GM23248 (cell line): ENCODE results near the gene EEPD1. TPM values are rescaled to one million over a fixed set of nuclear protein-coding genes. Genes with fewer than 3 reads are reported as not detected.

ENCODE experiments used
- DNase-seq: peaks from one replicate; pipeline ENCODE4 v3.0.0-alpha.2; 2015
- H2AFZ ChIP-seq: fragments of 200-600 bp; sonication (generic); 2 replicates; pipeline ENCODE4 v1.6.1; 2016; ENCODE audit warnings: antibody characterized with exemption
- H3F3A ChIP-seq: fragments of 200-600 bp; sonication (generic); 2 replicates; pipeline ENCODE4 v1.6.1; 2016; ENCODE audit warnings: mild to moderate bottlenecking, antibody characterized with exemption, mixed run types; ENCODE audit not compliant: insufficient read depth
- H3K27ac ChIP-seq: fragments of 200-600 bp; sonication (generic); 2 replicates; pipeline ENCODE4 v1.5.1; 2016; ENCODE audit warnings: mild to moderate bottlenecking
- H3K27me3 ChIP-seq: fragments of 200-600 bp; sonication (generic); replicated peaks from 2 replicates; pipeline ENCODE4 v1.6.1; 2016; ENCODE audit warnings: mild to moderate bottlenecking; ENCODE audit not compliant: insufficient read depth
- H3K36me3 ChIP-seq: fragments of 200-600 bp; sonication (generic); 2 replicates; pipeline ENCODE4 v1.6.1; 2016; ENCODE audit warnings: low read depth, mild to moderate bottlenecking
- H3K4me1 ChIP-seq: fragments of 200-600 bp; sonication (generic); 2 replicates; pipeline ENCODE4 v1.6.1; 2016; ENCODE audit warnings: mild to moderate bottlenecking; ENCODE audit not compliant: insufficient read depth
- H3K4me2 ChIP-seq: fragments of 200-600 bp; sonication (generic); one replicate; pipeline ENCODE4 v1.6.1; 2016; ENCODE audit warnings: mild to moderate bottlenecking; ENCODE audit not compliant: unreplicated experiment
- H3K4me3 ChIP-seq: fragments of 200-600 bp; sonication (generic); 2 replicates; pipeline ENCODE4 v1.5.1; 2016; ENCODE audit warnings: mild to moderate bottlenecking
- H3K79me2 ChIP-seq: fragments of 200-600 bp; sonication (generic); 2 replicates; pipeline ENCODE4 v1.6.1; 2016; ENCODE audit warnings: mild to moderate bottlenecking; ENCODE audit not compliant: insufficient read depth
- H3K9ac ChIP-seq: fragments of 200-600 bp; sonication (generic); 2 replicates; pipeline ENCODE4 v1.6.1; 2016; ENCODE audit warnings: mild to moderate bottlenecking
- H3K9me2 ChIP-seq: fragments of 200-600 bp; sonication (generic); 2 replicates; pipeline ENCODE4 v1.6.1; 2016; ENCODE audit warnings: mixed run types, mild to moderate bottlenecking, moderate library complexity; ENCODE audit not compliant: insufficient read depth
- H3K9me3 ChIP-seq: fragments of 200-600 bp; sonication (generic); one replicate; pipeline ENCODE4 v1.6.1; 2017; ENCODE audit warnings: low read depth
- H4K20me1 ChIP-seq: fragments of 200-600 bp; sonication (generic); 2 replicates; pipeline ENCODE4 v1.6.0; 2016; ENCODE audit not compliant: insufficient read depth
- EZH2 ChIP-seq: fragments of 200-600 bp; sonication (generic); IDR thresholded peaks from 2 replicates; pipeline ENCODE4 v1.6.1; 2018; ENCODE audit warnings: antibody characterized with exemption, mild to moderate bottlenecking; ENCODE audit not compliant: insufficient read depth, poor library complexity, severe bottlenecking
- EZH2phosphoT487 ChIP-seq: fragments of 200-600 bp; sonication (generic); IDR thresholded peaks from 2 replicates; pipeline ENCODE4 v1.6.1; 2018; ENCODE audit warnings: antibody characterized with exemption, moderate library complexity, mild to moderate bottlenecking, low read depth; ENCODE audit not compliant: insufficient read depth
- WGBS, 2 experiments: methylation state at CpG; one replicate each; pipeline ENCODE4 v1.1.6; 2015 to 2017; ENCODE audit warnings: low lambda C conversion rate in 2 of 2, low coverage in 1 of 2; ENCODE audit errors: missing lambda C conversion rate in 2 of 2; 5-methylcytosine and 5-hydroxymethylcytosine counted together
- in situ Hi-C: fragments of 300-500 bp; cut with MboI; formaldehyde crosslinking; loops from 2 replicates; pipeline ENCODE4 v1.15.0; 2020
- polyA plus RNA-seq: library from polyadenylated mRNA; unstranded; fragments of >200 nt; fragmentation: Nextera tagmentation; extraction: Ambion mirVana; gene quantifications from 2 replicates; pipeline ENCODE4 v1.2.1, GENCODE V29; 2016
- total RNA-seq: library from RNA; depleted of rRNA; stranded (reverse); fragments of >200 nt; shearing (Covaris generic); gene quantifications from 2 replicates; pipeline ENCODE4 v1.2.3, GENCODE V29; 2014

EEPD1 gene
- total and polyA plus RNA-seq, 2 experiments from 2014 or later = 1.6 to 5.2 TPM

DNA sequence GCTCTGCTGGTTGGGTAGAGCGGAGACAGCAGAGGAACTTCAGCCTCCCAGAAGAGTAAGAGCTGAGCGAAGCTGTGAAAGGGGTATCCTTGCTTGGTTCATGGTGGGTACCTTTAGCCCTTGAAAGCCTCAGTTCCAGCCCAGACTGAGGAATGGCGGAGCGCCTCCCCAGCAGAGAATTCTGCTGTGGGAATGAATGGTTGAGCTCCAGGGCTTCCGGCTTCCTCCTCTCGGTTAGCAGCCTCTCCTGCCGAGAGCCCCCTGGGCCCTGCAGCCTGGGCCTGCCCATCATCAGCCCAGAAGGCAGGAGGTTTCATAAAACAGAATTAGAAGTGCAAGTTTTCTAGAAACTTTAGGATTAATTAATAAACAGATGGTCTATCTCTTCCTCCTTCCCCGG lies 156.7 kb downstream of the EEPD1 start:
- in situ Hi-C loops = loop anchor here (25.0 kb wide), 1 partner anchor 597 kb away; no protein-coding TSS in a partner anchor
- no peaks in the 10 kb centered on the region; the same call in 1 of the 2 replicates for H3K27me3 ChIP-seq

GRCh38 chr7:36310897-36311296 lies 157.8 kb downstream of the EEPD1 start:
- no peak for DNase-seq
- no peak for TF ChIP-seq EZH2
- TF ChIP-seq EZH2phosphoT487 = no peak
- in situ Hi-C loops = loop anchor here (25.0 kb wide), 1 partner anchor 599 kb away; no protein-coding TSS in a partner anchor
- no peaks in the 10 kb centered on the region for H3F3A ChIP-seq
- H3K27ac ChIP-seq = no peak overlapping the region
- H3K9me2 ChIP-seq = no peaks in the 10 kb centered on the region
- H3K9ac ChIP-seq = no peak overlapping the region
- no peak overlapping the region for H3K4me3 ChIP-seq
- 92 to 96% methylated on average over 8 of the region's 8 CpGs for WGBS, 2 experiments
- no peaks in the 10 kb centered on the region; the same call in 1 of the 2 replicates for H3K27me3 ChIP-seq
- no peaks in the 10 kb centered on the region for H3K9me3 ChIP-seq
- H3K4me1 ChIP-seq = no peaks in the 10 kb centered on the region
- no peaks in the 10 kb centered on the region for H3K79me2 ChIP-seq
- H2AFZ ChIP-seq = no peak overlapping the region
- H3K36me3 ChIP-seq = no peaks in the 10 kb centered on the region
- no peaks in the 10 kb centered on the region for H4K20me1 ChIP-seq
- H3K4me2 ChIP-seq = no peak overlapping the region

More for the DNA sequence above, 156.7 kb downstream of the EEPD1 start:
- H3K79me2 ChIP-seq = no peaks in the 10 kb centered on the region
- 96 to 98% methylated on average over 8 of the region's 8 CpGs for WGBS, 2 experiments
- TF ChIP-seq EZH2phosphoT487 (no peak), EZH2 (no peak)
- no peak for DNase-seq
- H2AFZ ChIP-seq = no peak overlapping the region
- peaks cover under 1% of the 10 kb centered on the region; the same call in 1 of the 2 replicates for H3K4me1 ChIP-seq
- H4K20me1 ChIP-seq = no peaks in the 10 kb centered on the region
- no peaks in the 10 kb centered on the region for H3K36me3 ChIP-seq
- H3K27ac ChIP-seq = no peak overlapping the region
- H3K4me3 ChIP-seq = no peak overlapping the region
- no peak overlapping the region for H3K9ac ChIP-seq
- H3K9me2 ChIP-seq = no peaks in the 10 kb centered on the region
- peaks cover 5% of the 10 kb centered on the region for H3F3A ChIP-seq
- no peak overlapping the region for H3K4me2 ChIP-seq
- no peaks in the 10 kb centered on the region for H3K9me3 ChIP-seq

DNA sequence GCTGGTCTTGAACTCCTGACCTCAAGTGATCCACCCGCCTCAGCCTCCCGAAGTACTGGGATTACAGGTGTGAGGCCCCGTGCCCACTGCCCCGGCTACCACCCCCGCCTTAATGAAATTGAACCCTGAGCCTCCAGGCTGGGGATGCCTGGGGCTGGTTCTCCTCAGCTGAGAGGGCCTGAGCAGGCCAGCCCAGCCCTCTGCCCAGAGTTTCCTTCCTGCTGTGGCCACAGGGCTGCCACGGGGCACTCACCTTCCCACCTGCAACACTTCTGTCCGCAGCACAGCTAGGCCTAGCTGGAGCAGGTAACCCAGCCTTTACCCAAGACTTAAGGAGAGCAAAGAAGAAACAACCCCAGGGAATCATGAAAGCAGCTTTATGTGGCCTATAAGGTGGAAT lies 158.5 kb downstream of the EEPD1 start:
- Histone ChIP-seq H3K36me3 (no peaks in the 10 kb centered on the region), H3F3A (no peaks in the 10 kb centered on the region), H3K79me2 (no peaks in the 10 kb centered on the region), H3K9me2 (no peaks in the 10 kb centered on the region), H3K9me3 (no peaks in the 10 kb centered on the region), H3K4me1 (no peaks in the 10 kb centered on the region), H3K9ac (no peak overlapping the region), H3K27me3 (no peaks in the 10 kb centered on the region; the same call in 1 of the 2 replicates), H3K4me2 (no peak overlapping the region), H4K20me1 (no peaks in the 10 kb centered on the region), H3K27ac (no peak overlapping the region), H3K4me3 (no peak overlapping the region), H2AFZ (no peak overlapping the region)
- 71 to 77% methylated on average over 7 of the region's 7 CpGs for whole genome bisulfite sequencing, 2 experiments
- TF ChIP-seq EZH2phosphoT487 (no peak), EZH2 (no peak)
- DNase-seq = no peak
- in situ Hi-C loops = loop anchor here (25.0 kb wide), 1 partner anchor 599 kb away; no protein-coding TSS in a partner anchor

- Histone ChIP-seq H4K20me1 (no peaks in the 10 kb centered on the region), H3K9ac (no peak overlapping the region), H3F3A (no peaks in the 10 kb centered on the region), H3K79me2 (no peaks in the 10 kb centered on the region), H3K4me1 (no peaks in the 10 kb centered on the region), H3K4me2 (no peak overlapping the region), H3K27me3 (no peaks in the 10 kb centered on the region; the same call in 1 of the 2 replicates), H3K9me2 (no peaks in the 10 kb centered on the region), H3K36me3 (no peaks in the 10 kb centered on the region), H2AFZ (no peak overlapping the region), H3K27ac (no peak overlapping the region), H3K4me3 (no peak overlapping the region), H3K9me3 (no peaks in the 10 kb centered on the region)
- in situ Hi-C loops = loop anchor here (25.0 kb wide), 1 partner anchor 600 kb away; no protein-coding TSS in a partner anchor
- WGBS, 2 experiments = 78 to 82% methylated on average over 15 of the region's 15 CpGs
- TF ChIP-seq EZH2phosphoT487 (no peak), EZH2 (no peak)
- no peak for DNase-seq
Observed at GRCh38 chr7:36312064-36312914, 159.2 kb downstream of the EEPD1 start.
